GM13976 (cell line): ENCODE data around the gene DSG4.

ENCODE experiments used
- DNase-seq: peaks from one replicate; pipeline ENCODE4 v3.0.0; 2012; ENCODE audit warnings: low spot score
- in situ Hi-C: fragments of 300-500 bp; cut with MboI; formaldehyde crosslinking; loops from one replicate; pipeline ENCODE4 v1.12.0; 2022; ENCODE audit warnings: low sequenced_read_pairs, mixed read lengths, inconsistent platforms; ENCODE audit not compliant: unreplicated experiment
- TF ChIP-seq, protein P1 (sequence below): IDR thresholded peaks from 2 replicates; pipeline ENCODE4 v1.5.1; 2012; ENCODE audit warnings: borderline replicate concordance, mild to moderate bottlenecking; ENCODE audit not compliant: insufficient read depth; ENCODE audit errors: extremely low read depth, missing control alignments, control extremely low read depth

Gene DSG4

DNA sequence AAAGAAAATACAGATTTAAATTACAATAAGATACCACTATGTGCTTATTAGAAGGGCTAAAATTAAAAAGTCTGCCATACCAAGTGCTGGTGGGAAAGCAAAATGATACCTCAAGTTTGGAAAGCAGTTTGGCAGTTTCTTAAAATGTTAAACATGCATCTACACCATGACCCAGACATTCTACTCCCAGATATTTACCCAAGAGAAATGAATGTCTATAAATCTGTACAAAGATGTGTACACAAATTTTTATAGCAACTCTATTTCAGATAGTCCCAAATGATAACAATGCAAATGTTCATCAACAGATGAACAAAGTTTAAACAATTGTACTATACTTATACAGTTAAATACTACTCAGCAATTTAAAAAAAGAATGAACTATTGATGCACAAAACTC lies 7.1 kb upstream of the DSG4 start:
- no peak for DNase-seq
- in situ Hi-C loops = no loop called here
- TF ChIP-seq, protein P1, sequence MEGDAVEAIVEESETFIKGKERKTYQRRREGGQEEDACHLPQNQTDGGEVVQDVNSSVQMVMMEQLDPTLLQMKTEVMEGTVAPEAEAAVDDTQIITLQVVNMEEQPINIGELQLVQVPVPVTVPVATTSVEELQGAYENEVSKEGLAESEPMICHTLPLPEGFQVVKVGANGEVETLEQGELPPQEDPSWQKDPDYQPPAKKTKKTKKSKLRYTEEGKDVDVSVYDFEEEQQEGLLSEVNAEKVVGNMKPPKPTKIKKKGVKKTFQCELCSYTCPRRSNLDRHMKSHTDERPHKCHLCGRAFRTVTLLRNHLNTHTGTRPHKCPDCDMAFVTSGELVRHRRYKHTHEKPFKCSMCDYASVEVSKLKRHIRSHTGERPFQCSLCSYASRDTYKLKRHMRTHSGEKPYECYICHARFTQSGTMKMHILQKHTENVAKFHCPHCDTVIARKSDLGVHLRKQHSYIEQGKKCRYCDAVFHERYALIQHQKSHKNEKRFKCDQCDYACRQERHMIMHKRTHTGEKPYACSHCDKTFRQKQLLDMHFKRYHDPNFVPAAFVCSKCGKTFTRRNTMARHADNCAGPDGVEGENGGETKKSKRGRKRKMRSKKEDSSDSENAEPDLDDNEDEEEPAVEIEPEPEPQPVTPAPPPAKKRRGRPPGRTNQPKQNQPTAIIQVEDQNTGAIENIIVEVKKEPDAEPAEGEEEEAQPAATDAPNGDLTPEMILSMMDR = no peak

DNA sequence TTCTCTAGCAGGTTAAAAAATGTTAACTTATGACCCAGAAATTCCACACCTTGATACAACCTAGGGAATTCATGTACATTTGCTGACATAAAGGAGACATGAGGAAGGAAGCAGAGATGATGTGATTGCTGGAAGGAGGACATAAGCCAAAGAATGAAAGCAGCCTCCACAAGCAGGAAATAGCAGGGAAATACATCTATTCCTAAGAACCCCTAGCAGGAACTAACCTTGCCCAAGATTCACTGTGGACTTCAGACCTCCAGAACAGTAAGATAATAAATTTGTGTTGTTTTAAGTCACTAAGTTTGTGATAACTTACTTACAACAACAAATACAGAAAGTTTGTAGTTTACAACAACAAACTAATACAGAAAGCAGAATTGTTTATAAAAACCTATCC lies 4.6 kb upstream of the DSG4 start:
- in situ Hi-C loops = no loop called here
- no peak for DNase-seq
- TF ChIP-seq, protein P1 = no peak

DNA sequence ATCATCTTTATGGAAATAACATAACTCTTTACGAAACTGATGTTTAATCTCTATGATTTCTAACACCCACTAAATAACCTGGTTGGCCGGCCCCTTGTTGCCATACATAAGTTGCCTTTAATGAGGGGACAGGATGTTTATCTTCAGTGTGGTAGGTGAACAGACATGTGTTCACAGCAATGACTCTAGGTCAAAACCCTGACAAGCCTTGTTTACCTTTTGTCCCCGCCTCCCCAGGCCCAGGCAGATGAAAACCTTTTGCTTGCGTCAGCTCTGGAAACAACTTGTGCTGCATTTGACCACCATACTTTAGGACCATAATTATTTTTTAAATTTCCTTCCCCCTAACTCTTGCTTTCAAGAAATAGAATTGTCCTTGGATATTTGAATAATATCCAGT lies 2.9 kb upstream of the DSG4 start:
- DNase-seq = no peak
- TF ChIP-seq, protein P1 = no peak
- in situ Hi-C loops = no loop called here

DNA sequence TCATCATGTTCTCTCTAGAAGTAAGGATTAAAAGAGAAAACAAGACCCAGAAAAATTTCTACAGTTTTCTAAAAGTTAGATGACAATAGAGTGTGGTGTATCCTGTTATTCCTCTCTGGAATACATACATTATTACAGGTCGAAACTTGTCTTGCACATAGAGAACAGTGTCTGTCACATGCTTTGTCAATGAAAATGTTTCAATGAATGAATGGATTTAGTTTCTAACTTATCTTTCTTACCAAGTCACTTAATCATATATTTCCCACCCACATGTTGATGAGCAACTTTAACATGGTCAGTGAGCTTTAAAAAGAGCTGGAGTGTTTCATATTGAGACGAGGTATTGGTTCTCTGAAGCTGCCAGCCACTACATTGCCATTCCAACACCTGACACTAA lies 4.3 kb downstream of the DSG4 start:
- no peak for DNase-seq
- TF ChIP-seq, protein P1 = no peak
- in situ Hi-C loops = no loop called here

DNA sequence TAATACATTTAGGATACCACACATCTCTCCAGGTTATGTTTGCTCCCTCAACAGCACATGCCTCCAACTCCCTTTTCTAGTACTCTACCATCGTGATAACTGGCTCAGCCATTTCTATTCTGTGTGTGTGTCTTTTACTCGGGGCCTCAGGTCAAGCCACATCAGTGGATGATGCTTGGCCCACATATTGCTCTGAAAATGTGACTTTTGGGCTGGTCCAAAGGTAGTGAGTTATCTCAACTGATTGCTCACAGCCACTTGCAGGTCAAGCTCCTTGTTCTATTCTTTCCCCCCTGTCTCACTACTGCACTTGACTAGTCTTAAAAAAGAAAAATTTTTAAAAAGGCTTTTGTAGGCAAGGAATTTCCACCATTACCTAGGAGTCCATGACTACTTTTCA lies 5.5 kb downstream of the DSG4 start:
- TF ChIP-seq, protein P1 = no peak
- in situ Hi-C loops = no loop called here
- DNase-seq = no peak

DNA sequence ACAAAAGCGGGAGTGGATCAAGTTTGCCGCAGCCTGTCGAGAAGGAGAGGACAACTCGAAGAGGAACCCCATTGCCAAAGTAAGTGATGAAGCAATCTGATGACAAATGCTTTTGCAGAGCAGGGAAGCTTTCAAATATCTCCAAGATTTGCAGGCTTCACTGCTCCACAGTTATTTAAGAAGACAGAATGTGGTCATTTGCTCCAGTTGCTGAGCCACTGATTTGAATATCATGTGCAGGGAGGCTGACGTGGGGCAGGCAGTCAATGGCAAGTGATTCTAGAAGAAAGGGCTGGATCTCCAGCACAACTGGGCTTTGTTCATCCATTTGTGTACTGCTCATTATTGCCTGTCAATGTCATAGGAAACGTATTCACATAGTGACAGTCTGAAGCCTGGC lies 10.2 kb downstream of the DSG4 start:
- no peak for DNase-seq
- in situ Hi-C loops = no loop called here
- TF ChIP-seq, protein P1 = no peak

DNA sequence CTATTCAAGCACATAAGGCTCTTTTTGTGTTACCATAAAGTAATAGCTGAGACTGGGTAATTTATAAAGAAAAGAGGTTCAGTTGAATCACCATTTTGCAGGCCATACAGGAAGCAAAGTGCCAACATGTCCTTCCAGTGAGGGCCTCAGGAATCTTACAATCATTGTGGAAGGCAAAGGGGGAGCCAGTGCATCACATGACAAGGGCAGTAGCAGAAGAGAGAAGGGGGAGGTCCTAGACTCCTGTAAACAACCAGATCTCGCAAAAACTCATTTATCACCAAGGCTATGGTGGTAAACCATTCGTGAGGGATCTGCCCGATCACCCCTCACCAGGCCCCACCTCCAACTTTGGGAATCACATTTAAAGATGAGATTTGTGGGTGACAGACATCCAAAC lies 16.7 kb downstream of the DSG4 start:
- no peak for DNase-seq
- TF ChIP-seq, protein P1 = no peak
- in situ Hi-C loops = no loop called here
